KMS-11 (cell line): ENCODE results near the gene ANKS4B.

ENCODE experiments used
- H2AFZ ChIP-seq: fragments of 200-600 bp; sonication (generic); 2 replicates; pipeline ENCODE4 v1.6.1; 2016; ENCODE audit warnings: antibody characterized with exemption, mixed run types, low read depth
- H3K27ac ChIP-seq: fragments of 200-600 bp; sonication (generic); 2 replicates; pipeline ENCODE4 v1.6.1; 2016; ENCODE audit warnings: mild to moderate bottlenecking, mixed run types
- H3K27me3 ChIP-seq: fragments of 200-600 bp; sonication (generic); 2 replicates; pipeline ENCODE4 v1.6.1; 2017; ENCODE audit warnings: mild to moderate bottlenecking, low read depth, mixed run types, moderate library complexity; ENCODE audit not compliant: insufficient read depth
- H3K36me3 ChIP-seq: fragments of 200-600 bp; sonication (generic); 2 replicates; pipeline ENCODE4 v1.6.1; 2017; ENCODE audit warnings: mild to moderate bottlenecking, mixed run types; ENCODE audit not compliant: insufficient read depth
- H3K4me1 ChIP-seq: fragments of 200-600 bp; sonication (generic); 2 replicates; pipeline ENCODE4 v1.6.1; 2016; ENCODE audit warnings: mild to moderate bottlenecking, low read depth, mixed run types; ENCODE audit not compliant: poor library complexity, severe bottlenecking
- H3K4me2 ChIP-seq: fragments of 200-600 bp; sonication (generic); 2 replicates; pipeline ENCODE4 v1.7.0; 2016; ENCODE audit warnings: mild to moderate bottlenecking, mixed run types
- H3K4me3 ChIP-seq: fragments of 200-600 bp; sonication (generic); IDR thresholded peaks from 2 replicates; pipeline ENCODE4 v1.6.1; 2017; ENCODE audit warnings: low read depth, low read length, mixed read lengths; ENCODE audit not compliant: insufficient read depth
- H3K79me2 ChIP-seq: fragments of 200-600 bp; sonication (generic); 2 replicates; pipeline ENCODE4 v1.6.1; 2016; ENCODE audit warnings: low read depth, mixed run types; ENCODE audit not compliant: insufficient read depth
- H3K9ac ChIP-seq: fragments of 200-600 bp; sonication (generic); 2 replicates; pipeline ENCODE4 v1.6.1; 2016; ENCODE audit warnings: mild to moderate bottlenecking, mixed run types
- H4K20me1 ChIP-seq: fragments of 200-600 bp; sonication (generic); 2 replicates; pipeline ENCODE4 v1.6.1; 2016; ENCODE audit warnings: mild to moderate bottlenecking, mixed run types; ENCODE audit not compliant: insufficient read depth
- TF ChIP-seq, protein P1 (sequence below): fragments of 200-600 bp; sonication (generic); conservative IDR thresholded peaks from 2 replicates; pipeline ENCODE4 v1.6.1; 2017; ENCODE audit warnings: low read depth, mild to moderate bottlenecking, antibody characterized with exemption, low read length, moderate library complexity, mixed read lengths

The ANKS4B gene

DNA sequence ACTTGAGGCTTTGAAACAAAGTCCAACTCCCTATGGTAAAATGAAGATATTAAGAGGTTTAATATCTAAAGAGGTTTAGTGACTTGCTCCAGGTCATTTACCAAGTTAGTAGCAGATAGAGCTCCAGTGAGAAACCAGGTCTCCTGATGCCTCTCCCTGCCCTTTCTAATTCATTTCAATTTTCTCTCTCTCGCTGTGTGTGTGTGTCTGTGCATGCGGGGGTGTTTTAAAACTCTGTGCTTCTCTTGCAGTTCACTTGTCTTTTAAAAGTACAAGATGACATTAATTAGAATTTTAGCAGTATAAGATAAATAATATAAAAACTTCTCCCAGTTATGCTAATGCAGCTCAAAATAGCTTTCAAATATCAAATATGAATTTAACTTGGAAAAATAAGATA is 13.9 kb upstream of the ANKS4B start:
- H3K36me3 ChIP-seq = no peaks in the 10 kb centered on the region
- H4K20me1 ChIP-seq = no peaks in the 10 kb centered on the region
- no peak overlapping the region for H3K27ac ChIP-seq
- H3K79me2 ChIP-seq = no peaks in the 10 kb centered on the region
- no peak overlapping the region for H3K4me2 ChIP-seq
- H3K4me3 ChIP-seq = no peak overlapping the region
- H3K4me1 ChIP-seq = no peaks in the 10 kb centered on the region
- H3K27me3 ChIP-seq = no peaks in the 10 kb centered on the region
- no peak overlapping the region for H2AFZ ChIP-seq
- no peak overlapping the region for H3K9ac ChIP-seq
- TF ChIP-seq, protein P1, sequence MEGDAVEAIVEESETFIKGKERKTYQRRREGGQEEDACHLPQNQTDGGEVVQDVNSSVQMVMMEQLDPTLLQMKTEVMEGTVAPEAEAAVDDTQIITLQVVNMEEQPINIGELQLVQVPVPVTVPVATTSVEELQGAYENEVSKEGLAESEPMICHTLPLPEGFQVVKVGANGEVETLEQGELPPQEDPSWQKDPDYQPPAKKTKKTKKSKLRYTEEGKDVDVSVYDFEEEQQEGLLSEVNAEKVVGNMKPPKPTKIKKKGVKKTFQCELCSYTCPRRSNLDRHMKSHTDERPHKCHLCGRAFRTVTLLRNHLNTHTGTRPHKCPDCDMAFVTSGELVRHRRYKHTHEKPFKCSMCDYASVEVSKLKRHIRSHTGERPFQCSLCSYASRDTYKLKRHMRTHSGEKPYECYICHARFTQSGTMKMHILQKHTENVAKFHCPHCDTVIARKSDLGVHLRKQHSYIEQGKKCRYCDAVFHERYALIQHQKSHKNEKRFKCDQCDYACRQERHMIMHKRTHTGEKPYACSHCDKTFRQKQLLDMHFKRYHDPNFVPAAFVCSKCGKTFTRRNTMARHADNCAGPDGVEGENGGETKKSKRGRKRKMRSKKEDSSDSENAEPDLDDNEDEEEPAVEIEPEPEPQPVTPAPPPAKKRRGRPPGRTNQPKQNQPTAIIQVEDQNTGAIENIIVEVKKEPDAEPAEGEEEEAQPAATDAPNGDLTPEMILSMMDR = no peak

DNA sequence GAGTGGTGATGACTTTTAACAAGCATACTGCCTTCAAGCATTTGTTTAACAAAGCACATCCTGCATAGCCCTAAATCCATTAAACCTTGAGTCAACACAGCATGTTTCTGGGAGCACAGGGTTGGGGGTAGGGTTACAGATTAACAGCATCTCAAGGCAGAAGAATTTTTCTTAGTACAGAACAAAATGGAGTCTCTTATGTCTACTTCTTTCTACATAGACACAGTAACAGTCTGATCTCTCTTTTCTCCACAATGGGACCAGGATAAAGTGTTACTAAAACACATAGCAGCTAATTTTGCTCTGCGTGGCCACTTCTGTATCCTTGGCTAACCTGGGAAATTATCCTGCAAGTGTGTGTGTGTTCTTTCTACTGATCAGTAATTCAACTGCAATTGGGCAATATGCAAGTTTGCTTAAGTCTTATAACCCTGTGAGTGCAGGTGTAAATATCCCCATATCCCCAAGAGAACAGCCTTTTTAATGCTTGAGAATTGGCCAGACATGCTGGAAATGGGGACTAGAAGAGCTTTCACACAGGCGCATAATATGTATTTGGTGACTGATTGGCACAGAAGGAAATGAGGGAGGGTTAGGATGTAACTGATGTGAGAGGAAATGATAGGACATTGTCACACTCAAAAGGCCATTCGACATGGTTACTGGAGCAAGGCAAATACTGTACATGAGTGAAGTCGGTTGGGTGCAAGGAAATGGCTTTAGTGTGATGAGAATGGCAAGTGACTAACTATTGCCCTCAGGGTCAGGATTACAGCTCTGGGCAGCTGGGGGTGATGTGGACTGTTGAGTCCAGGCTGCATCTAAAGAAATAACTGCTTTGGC is 10.8 kb upstream of the ANKS4B start:
- no peak overlapping the region for H3K4me3 ChIP-seq
- H3K36me3 ChIP-seq = no peaks in the 10 kb centered on the region
- no peak overlapping the region for H2AFZ ChIP-seq
- H3K27ac ChIP-seq = no peak overlapping the region
- H4K20me1 ChIP-seq = no peaks in the 10 kb centered on the region
- H3K27me3 ChIP-seq = no peaks in the 10 kb centered on the region
- TF ChIP-seq, protein P1 = no peak
- H3K79me2 ChIP-seq = no peaks in the 10 kb centered on the region
- no peak overlapping the region for H3K4me2 ChIP-seq
- no peaks in the 10 kb centered on the region for H3K4me1 ChIP-seq
- no peak overlapping the region for H3K9ac ChIP-seq

DNA sequence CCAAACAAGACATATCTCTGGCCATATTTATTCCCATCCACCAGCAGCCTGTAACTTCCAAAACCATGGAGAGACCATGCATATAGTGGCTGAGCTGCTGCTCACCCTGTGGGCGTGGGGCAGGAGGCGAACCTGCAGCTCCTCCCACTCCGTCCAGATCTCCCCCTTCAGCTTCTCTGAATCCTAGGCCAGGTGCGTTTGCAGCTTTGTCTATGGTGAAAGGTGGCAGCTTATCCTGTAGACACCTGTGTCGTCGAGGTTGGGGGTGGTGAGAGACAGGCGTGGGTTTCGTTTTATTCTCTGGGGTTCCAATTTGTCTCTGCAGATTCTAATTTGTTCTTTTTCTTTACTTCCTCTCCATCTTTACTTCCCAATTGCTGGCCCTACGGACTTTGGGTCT is 9.7 kb upstream of the ANKS4B start:
- Histone ChIP-seq H3K9ac (no peak overlapping the region), H3K36me3 (no peaks in the 10 kb centered on the region), H4K20me1 (no peaks in the 10 kb centered on the region), H2AFZ (no peak overlapping the region), H3K27ac (no peak overlapping the region), H3K27me3 (no peaks in the 10 kb centered on the region), H3K79me2 (no peaks in the 10 kb centered on the region), H3K4me1 (no peaks in the 10 kb centered on the region), H3K4me2 (no peak overlapping the region), H3K4me3 (no peak overlapping the region)
- TF ChIP-seq, protein P1 = no peak

DNA sequence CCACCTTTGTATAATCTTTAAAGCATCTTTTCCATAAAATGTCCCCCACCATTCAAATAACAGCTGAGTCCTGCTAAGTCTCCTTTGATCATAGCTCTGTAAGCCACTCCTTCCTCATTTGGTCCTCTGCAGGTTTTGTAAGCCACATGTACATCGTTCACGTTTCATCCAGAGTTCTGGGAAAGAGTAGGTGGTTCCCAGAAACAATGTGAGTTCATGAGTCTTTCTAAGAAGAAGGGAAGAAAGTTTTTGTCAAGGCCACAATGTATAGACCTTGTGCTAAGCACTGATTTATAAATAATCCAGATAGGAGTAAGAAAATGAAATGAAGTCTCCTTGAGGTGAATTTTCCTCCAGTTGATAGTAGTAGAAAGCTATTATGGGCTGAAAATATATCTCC is 8.7 kb upstream of the ANKS4B start:
- no peak overlapping the region for H2AFZ ChIP-seq
- TF ChIP-seq, protein P1 = no peak
- H3K9ac ChIP-seq = no peak overlapping the region
- H3K4me2 ChIP-seq = no peak overlapping the region
- no peak overlapping the region for H3K4me3 ChIP-seq
- no peak overlapping the region for H3K27ac ChIP-seq
- no peaks in the 10 kb centered on the region for H3K79me2 ChIP-seq
- no peaks in the 10 kb centered on the region for H3K4me1 ChIP-seq
- no peaks in the 10 kb centered on the region for H3K27me3 ChIP-seq
- H3K36me3 ChIP-seq = no peaks in the 10 kb centered on the region
- H4K20me1 ChIP-seq = no peaks in the 10 kb centered on the region
